GM18526 (cell line): Measurements from ENCODE around the gene CERS2.

ENCODE experiments used
- POLR2A ChIP-seq: IDR thresholded peaks from 3 replicates; pipeline ENCODE4 v1.6.1; 2011; ENCODE audit not compliant: insufficient read length; ENCODE audit errors: extremely low read depth

CERS2 gene

GRCh38 chr1:150979092-150980056 lies 4.7 kb upstream of the CERS2 start:
- TF ChIP-seq POLR2A: no peak

DNA sequence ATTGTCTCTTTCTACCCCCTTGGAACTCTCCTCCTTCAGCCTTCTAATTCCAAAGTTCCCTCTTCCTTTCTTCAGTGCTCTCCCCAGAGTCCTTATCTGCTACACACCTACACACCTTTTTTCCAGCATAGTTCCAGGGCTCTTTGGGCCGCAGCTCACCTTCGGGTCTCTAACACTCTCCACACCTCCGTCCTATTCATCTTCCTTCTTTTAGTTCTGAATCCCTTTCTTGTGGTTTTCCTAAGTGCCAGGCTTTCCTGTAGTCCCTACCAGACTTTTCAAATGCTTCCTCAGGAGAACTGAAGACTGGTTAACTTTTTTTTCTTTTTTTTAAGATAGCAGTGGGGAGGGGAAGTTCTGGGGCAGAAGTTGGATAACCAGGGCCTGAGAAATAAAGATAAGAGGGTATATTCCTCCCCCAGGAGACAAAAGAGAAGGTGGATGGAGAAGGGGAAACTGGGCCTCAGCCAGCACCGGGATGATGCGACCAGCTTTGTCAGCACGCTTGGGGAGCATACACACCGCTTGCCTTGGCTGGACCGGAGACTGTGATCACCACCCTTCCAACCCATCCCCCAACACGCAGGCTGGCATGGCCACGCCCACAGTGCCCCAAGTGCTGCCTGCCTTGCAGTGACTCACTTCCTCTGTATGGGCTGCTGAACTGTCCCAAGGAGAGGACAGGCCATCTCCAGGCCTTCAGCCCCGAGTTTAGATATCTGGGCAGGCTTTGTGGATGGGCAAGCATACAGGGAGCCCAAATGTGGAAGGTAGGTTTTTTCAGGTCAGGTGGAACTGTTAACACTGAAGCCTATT lies 2.5 kb upstream of the CERS2 start:
- peak; percentile 35 for TF ChIP-seq POLR2A

- TF ChIP-seq POLR2A: no peak
Measured at GRCh38 chr1:150976401-150976821, 1.8 kb upstream of the CERS2 start.

DNA sequence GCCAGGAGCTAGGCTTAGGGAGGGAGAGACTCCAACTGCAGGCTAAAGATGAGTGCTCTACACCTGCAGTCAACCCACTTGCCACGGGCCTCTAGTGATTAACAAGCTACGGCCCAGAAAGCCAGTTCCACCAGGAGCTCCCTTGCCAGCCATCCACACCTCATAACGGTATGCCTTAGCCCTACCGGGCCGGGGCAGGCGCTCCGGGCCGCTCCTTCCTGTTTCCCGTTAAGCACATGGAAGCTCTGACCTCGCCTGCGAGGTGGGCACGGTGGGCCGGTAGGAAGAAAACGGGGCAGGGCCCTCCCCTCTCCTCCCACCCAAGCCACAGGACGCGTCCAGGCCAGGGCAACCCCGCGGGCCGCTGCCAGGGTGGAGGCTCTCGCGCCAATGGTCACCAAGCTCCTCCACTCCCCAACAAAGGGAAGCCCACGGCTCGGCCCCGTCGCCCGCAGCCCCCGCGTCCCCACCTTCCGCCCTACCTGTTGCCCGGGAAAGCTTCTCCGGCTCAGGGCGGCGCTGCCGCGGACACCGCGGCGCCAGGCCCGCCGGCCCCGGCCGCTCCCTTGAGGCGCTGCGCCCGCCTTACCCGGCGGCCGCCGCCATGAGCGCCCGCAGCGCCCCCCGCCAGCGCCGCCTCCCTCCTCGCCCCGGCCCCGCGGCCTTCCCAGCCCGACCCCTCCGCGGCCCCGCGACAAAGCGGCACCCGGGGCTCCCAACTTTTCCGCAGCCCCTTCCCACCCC lies 627 bp downstream of the CERS2 start:
- TF ChIP-seq POLR2A: no peak

GRCh38 chr1:150973258-150973835 lies 1.3 kb downstream of the CERS2 start:
- no peak for TF ChIP-seq POLR2A

GRCh38 chr1:150972417-150972940 lies 2.2 kb downstream of the CERS2 start:
- TF ChIP-seq POLR2A: no peak

DNA sequence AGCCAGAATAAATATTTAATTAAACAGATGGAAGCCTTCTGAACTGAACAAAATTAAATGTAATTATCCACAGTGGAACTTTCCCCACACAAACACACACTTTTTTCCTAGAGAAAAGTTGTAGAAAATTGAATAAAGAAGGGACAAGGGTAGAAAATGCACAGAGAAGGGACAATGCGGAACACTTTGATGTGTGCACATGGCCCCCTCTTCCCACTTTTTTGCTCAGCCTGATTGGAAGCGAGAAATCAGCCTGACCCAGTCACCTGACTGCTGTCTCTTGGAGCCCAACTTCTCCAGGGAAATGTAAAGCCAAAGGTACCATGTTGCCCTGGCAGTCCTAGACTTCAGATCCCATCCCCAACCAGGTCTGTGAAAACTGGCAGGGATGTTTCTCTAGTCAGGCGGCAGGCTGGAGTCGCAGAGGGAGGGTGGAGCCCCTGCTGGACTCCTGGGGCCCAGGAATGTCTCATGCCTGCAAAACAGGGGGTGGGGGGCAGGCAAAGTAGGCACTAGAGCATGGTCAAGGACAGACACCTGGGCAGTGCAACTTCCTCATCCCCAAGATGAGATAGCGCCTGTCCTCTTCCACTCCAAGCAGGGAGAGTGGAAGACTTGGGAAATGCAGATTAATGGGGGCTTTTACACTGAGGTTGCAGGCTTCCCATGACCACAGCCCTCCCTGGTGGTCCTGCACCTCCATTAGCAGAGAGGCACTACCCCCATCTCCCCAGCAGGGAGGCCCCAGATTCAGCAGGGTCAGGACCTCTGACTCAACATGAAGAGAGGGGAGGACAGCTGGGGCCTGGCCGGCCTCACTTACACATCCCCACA lies 2.8 kb downstream of the CERS2 start:
- no peak for TF ChIP-seq POLR2A

DNA sequence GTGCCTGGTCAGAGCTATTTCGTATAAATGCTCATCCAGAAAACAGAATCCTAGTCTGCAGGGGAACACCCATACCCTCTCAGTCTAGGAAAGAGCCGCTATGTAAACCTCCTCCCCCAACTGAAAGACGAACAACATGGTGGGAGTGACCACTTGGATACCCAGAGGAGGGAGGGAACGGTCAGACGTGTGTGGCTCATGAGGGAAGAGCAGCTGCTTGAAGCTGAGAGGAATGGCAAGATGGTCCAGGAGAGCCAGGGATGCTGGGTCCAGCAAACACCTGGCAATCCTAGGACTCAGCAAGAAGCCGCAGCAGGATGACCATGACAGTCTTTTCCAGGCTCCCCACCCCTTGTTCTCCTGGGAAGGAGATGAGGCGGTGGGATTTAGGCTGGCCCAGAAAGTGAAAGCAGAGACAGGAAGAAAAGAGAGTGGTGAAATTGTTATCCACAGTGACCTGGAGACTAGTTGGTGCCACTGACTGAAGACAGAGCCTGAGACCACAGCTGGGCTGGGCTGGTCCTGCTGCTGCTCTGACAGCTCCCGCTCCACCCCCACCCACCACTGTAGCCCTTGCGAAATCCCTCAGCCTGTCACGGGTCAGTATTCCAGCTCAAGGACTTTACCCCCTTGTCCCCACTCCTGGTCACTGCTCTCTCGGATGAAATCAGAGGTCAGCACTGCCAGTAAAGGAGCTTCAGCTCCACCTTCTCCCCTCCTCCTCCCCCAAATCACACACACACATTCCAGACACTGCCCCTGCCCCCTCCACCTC lies 3.6 kb downstream of the CERS2 start:
- TF ChIP-seq POLR2A: no peak

GRCh38 chr1:150969626-150970025 lies 5.0 kb downstream of the CERS2 start:
- no peak for TF ChIP-seq POLR2A

- TF ChIP-seq POLR2A: no peak
Measured at GRCh38 chr1:150968491-150968890, 6.1 kb downstream of the CERS2 start.

- no peak for TF ChIP-seq POLR2A
Measured at GRCh38 chr1:150967936-150968335, 6.7 kb downstream of the CERS2 start.

GRCh38 chr1:150966011-150966410 lies 8.6 kb downstream of the CERS2 start:
- no peak for TF ChIP-seq POLR2A

GRCh38 chr1:150965605-150966004 lies 9.0 kb downstream of the CERS2 start:
- TF ChIP-seq POLR2A: no peak
